Spleen (tissue), 7 donors: ENCODE data around the gene TBC1D16.

Experiments used
- POLR2A ChIP-seq, 3 donors: fragments of 450-650 bp; IDR thresholded peaks; one replicate each; pipeline ENCODE4 v1.5.1; 2017; ENCODE audit warnings: antibody characterized with exemption in 3 of 3, mild to moderate bottlenecking in 1 of 3
- TF ChIP-seq, protein P1 (sequence below), 11 experiments: fragments of 200-600 bp in 7 of 11; fragments of 450-650 bp in 4 of 11; sonication (generic) in 4 of 11; IDR thresholded peaks in 8 of 11; conservative IDR thresholded peaks in 3 of 11; 1 replicate in 7 of 11; 2 replicates in 4 of 11; pipeline versions ENCODE4 v1.4.0 to v1.8.0; 2016 to 2021; ENCODE audit warnings: antibody characterized with exemption in 11 of 11, inconsistent platforms in 4 of 11, mild to moderate bottlenecking in 1 of 11
- donor health status: DM: no; HTN: no; CAD: no; lungs with moderate emphysema.
- donor health status: DM: no; HTN: no; CAD: no.
- donor health status: DM: no; HTN: no; CAD: no.

DNA sequence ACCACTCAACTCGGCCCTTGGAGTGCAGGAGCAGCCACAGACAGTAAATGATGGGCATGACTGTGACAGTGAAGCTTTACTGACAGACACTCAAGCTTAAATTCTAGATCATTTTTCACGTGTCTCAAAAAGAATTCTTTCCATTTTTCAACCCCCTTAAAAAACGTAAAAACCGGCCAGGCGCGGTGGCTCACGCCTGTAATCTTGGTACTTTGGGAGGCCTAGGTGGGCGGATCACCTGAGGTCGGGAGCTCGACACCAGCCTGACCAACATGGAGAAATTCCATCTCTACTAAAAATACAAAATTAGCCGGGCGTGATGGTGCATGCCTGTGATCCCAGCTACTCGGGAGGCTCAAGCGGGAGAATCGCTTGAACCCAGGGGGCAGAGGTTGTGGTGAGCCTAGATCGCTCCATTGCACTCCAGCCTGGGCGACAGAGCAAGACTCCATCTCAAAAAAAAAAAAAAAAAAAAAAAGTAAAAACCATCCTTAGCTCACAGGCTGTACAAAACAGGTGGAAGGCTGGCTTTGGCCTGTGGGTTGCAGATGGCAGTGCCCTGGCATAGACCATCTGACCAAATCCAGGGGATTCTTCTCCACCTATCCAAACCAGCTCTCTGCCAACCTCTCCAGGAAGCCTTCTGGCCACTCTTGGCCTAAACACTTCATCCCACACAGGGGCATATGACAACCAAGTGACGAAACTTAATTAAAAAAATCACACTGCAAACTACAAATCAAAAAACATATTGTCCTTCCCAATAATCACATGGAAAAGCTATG lies 18.3 kb downstream of the TBC1D16 start:
- TF ChIP-seq, protein P1, sequence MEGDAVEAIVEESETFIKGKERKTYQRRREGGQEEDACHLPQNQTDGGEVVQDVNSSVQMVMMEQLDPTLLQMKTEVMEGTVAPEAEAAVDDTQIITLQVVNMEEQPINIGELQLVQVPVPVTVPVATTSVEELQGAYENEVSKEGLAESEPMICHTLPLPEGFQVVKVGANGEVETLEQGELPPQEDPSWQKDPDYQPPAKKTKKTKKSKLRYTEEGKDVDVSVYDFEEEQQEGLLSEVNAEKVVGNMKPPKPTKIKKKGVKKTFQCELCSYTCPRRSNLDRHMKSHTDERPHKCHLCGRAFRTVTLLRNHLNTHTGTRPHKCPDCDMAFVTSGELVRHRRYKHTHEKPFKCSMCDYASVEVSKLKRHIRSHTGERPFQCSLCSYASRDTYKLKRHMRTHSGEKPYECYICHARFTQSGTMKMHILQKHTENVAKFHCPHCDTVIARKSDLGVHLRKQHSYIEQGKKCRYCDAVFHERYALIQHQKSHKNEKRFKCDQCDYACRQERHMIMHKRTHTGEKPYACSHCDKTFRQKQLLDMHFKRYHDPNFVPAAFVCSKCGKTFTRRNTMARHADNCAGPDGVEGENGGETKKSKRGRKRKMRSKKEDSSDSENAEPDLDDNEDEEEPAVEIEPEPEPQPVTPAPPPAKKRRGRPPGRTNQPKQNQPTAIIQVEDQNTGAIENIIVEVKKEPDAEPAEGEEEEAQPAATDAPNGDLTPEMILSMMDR (IDR thresholded peaks at IDR 0.05 in 8 of 11, conservative IDR thresholded peaks at IDR 0.05 in 3 of 11): no peak
- TF ChIP-seq POLR2A (IDR thresholded peaks at IDR 0.05): no peak
